ENCODE data around the gene LY6G5B. TPM values are rescaled to one million over a fixed set of nuclear protein-coding genes. Genes with fewer than 3 reads are reported as not detected.

Gene LY6G5B
- total RNA-seq = 2.2 and 3.6 TPM in 2 replicates

GRCh38 chr6:31669676-31670075, at the start of gene LY6G5B:
LY6G5B (plus strand) TSS chr6:31669976; CDS start chr6:31670951, 975 bp downstream.

GRCh38 chr6:31620586-31621319, 49.0 kb upstream of the LY6G5B start, which contains the start of gene PRRC2A:
PRRC2A (plus strand) TSS chr6:31620715; CDS start chr6:31622790, 2,075 bp downstream.

GRCh38 chr6:31655349-31656237, 14.2 kb upstream of the LY6G5B start, which contains the start of gene APOM:
APOM (plus strand) TSS chr6:31655894; CDS start chr6:31655967, 73 bp downstream.

GRCh38 chr6:31660381-31661261, 9.2 kb upstream of the LY6G5B start, which contains the start of gene C6orf47:
C6orf47 (minus strand) TSS chr6:31660778; CDS start chr6:31659947, 831 bp downstream.

GRCh38 chr6:31664790-31665500, 4.8 kb upstream of the LY6G5B start, which contains the start of gene GPANK1:
GPANK1 (minus strand) TSS chr6:31664997; CDS start chr6:31664478, 519 bp downstream.

GRCh38 chr6:31665501-31666336, 4.1 kb upstream of the LY6G5B start, which contains the start of gene CSNK2B:
CSNK2B (plus strand) TSS chr6:31666080; CDS start chr6:31666832, 752 bp downstream.

GRCh38 chr6:31680226-31681134, 10.7 kb downstream of the LY6G5B start, which contains the start of gene LY6G5C:
LY6G5C (minus strand) TSS chr6:31681067; CDS start chr6:31680373, 694 bp downstream.

GRCh38 chr6:31702819-31703716, 33.3 kb downstream of the LY6G5B start, which contains the start of gene ABHD16A:
ABHD16A (minus strand) TSS chr6:31703324; CDS start chr6:31703281, 43 bp downstream.

GRCh38 chr6:31706599-31706998, 36.8 kb downstream of the LY6G5B start, which contains the start of gene LY6G6F:
LY6G6F (plus strand) TSS chr6:31706866; CDS start chr6:31706907, 41 bp downstream.

GRCh38 chr6:31715022-31715958, 45.5 kb downstream of the LY6G5B start, which contains the start of gene LY6G6D:
LY6G6D (plus strand) TSS chr6:31715348; CDS start chr6:31715356, 8 bp downstream.

GRCh38 chr6:31721351-31722020, 51.7 kb downstream of the LY6G5B start, which contains the start of gene LY6G6C:
LY6G6C (minus strand) TSS chr6:31721746; CDS start chr6:31721679, 67 bp downstream.

